ENCODE data around the gene MARK2.

- TF ChIP-seq CTCF (IDR thresholded peaks at IDR 0.05), result no peak
- no peak for TF ChIP-seq EZH2 (IDR thresholded peaks at IDR 0.05)
These were observed 12.5 kb downstream of the MARK2 start for GRCh38 chr11:63851364-63851763.
